CD4-positive, alpha-beta memory T cell (primary cell): ENCODE results near the gene MRC1. TPM values are rescaled to one million over a fixed set of nuclear protein-coding genes. Genes with fewer than 3 reads are reported as not detected.
A peak's percentile ranks its signal among the peaks of the same experiment; 100 is the strongest.

Experiments
- CTCF ChIA-PET: fragments of 350-600 bp; sonication (Branson Sonifier 250); formaldehyde crosslinking; loops from one replicate; lab custom pipeline; 2021; ENCODE audit warnings: inconsistent platforms; ENCODE audit not compliant: partially characterized antibody; lab: Charles Lee
- POLR2A ChIA-PET: fragments of 350-600 bp; sonication (Branson Sonifier 250); formaldehyde crosslinking; loops from one replicate; lab custom pipeline; 2021; ENCODE audit not compliant: partially characterized antibody; lab: Charles Lee
- DNase-seq, 5 donors: peaks; one replicate each; pipeline versions ENCODE4 v3.0.0 to v3.0.0-alpha.2; 2020 to 2022; ENCODE audit warnings: mixed read lengths in 1 of 5
- H3K27ac ChIP-seq: one replicate; pipeline ENCODE4 v1.7.0; 2013; ENCODE audit warnings: low read depth, low read length
- H3K27me3 ChIP-seq: 2 replicates; pipeline ENCODE4 v1.7.0; 2013; ENCODE audit warnings: mild to moderate bottlenecking, low read length, moderate library complexity; ENCODE audit not compliant: insufficient read depth
- H3K36me3 ChIP-seq: 2 replicates; pipeline ENCODE4 v1.7.0; 2013; ENCODE audit warnings: mild to moderate bottlenecking, low read length, moderate library complexity; ENCODE audit not compliant: insufficient read depth
- H3K4me1 ChIP-seq: 2 replicates; pipeline ENCODE4 v1.7.0; 2013; ENCODE audit warnings: mild to moderate bottlenecking, low read length, moderate library complexity; ENCODE audit not compliant: insufficient read depth
- H3K4me3 ChIP-seq, 2 donors: one replicate each; pipeline ENCODE4 v1.7.0; 2013; ENCODE audit warnings: low read length in 2 of 2, mild to moderate bottlenecking in 1 of 2
- H3K9me3 ChIP-seq, 2 donors: one replicate each; pipeline ENCODE4 v1.7.0; 2013; ENCODE audit warnings: low read length in 2 of 2, control low read depth in 1 of 2; ENCODE audit not compliant: control insufficient read depth in 1 of 2
- H3K27ac Mint-ChIP-seq, 7 donors: one replicate each; pipeline ENCODE4 v1.8.0; 2020 to 2021; ENCODE audit warnings: mixed read lengths in 7 of 7, mild to moderate bottlenecking in 6 of 7, inconsistent platforms in 3 of 7, moderate library complexity in 3 of 7
- H3K27me3 Mint-ChIP-seq, 2 donors: one replicate each; pipeline ENCODE4 v1.8.0; 2020 to 2021; ENCODE audit warnings: mixed read lengths in 2 of 2
- H3K36me3 Mint-ChIP-seq, 2 donors: one replicate each; pipeline ENCODE4 v1.8.0; 2020 to 2021; ENCODE audit warnings: mixed read lengths in 2 of 2, inconsistent platforms in 1 of 2, mild to moderate bottlenecking in 1 of 2
- H3K4me1 Mint-ChIP-seq, 4 donors: one replicate each; pipeline ENCODE4 v1.8.0; 2020 to 2021; ENCODE audit warnings: mixed read lengths in 4 of 4, mild to moderate bottlenecking in 1 of 4
- H3K4me3 Mint-ChIP-seq, 8 donors: one replicate each; pipeline ENCODE4 v1.8.0; 2020 to 2021; ENCODE audit warnings: mixed read lengths in 8 of 8, mild to moderate bottlenecking in 7 of 8, moderate library complexity in 6 of 8, inconsistent platforms in 3 of 8
- H3K9me3 Mint-ChIP-seq, 8 donors: one replicate each; pipeline ENCODE4 v1.8.0; 2020 to 2021; ENCODE audit warnings: mixed read lengths in 8 of 8, mild to moderate bottlenecking in 5 of 8, inconsistent platforms in 3 of 8, moderate library complexity in 1 of 8
- intact Hi-C: fragments of 100-400 bp; cut with micrococcal nuclease; formaldehyde crosslinking; loops from one replicate; pipeline ENCODE4 v1.15.1; 2023
- polyA plus RNA-seq, 2 donors: library from polyadenylated mRNA; unstranded; fragments of 300-500 nt; fragmentation: Illumina TruSeq; gene quantifications; one replicate each; pipeline ENCODE4 v1.2.3, GENCODE V29; 2021
- total RNA-seq, 2 experiments: library from RNA; stranded (reverse); gene quantifications; one replicate each; pipeline ENCODE4 v1.2.3, GENCODE V29; 2021

The MRC1 gene
- total and polyA plus RNA-seq, 4 experiments from 2014 or later = 0.07 to 2.3 (median 1.9) TPM; not detected in 1

GRCh38 chr10:17847585-17848296 lies 38.6 kb downstream of the MRC1 start:
- DNase-seq = peak in 2 of 5 donors; percentile 6 to 7
- Histone ChIP-seq H3K36me3 (no peaks in the 10 kb centered on the region), H3K4me1 (no peaks in the 10 kb centered on the region), H3K27me3 (no peaks in the 10 kb centered on the region), H3K9me3 (no peaks in the 10 kb centered on the region), H3K27ac (no peak overlapping the region), H3K4me3 (no peak overlapping the region)
- no peaks in the 10 kb centered on the region for H3K36me3 Mint-ChIP-seq
- no peaks in the 10 kb centered on the region for H3K9me3 Mint-ChIP-seq
- H3K4me1 Mint-ChIP-seq = peaks cover 0 to 7% (median 1%) of the 10 kb centered on the region in 4 donors
- CTCF ChIA-PET = interaction anchor here (0.8 to 7.3 kb wide), 6 partner anchors 9 to 1787 kb away, joined by 3 to 60 read pairs (median 4); no protein-coding TSS in a partner anchor
- H3K27ac Mint-ChIP-seq = no peak overlapping the region
- POLR2A ChIA-PET = no interaction called here
- H3K27me3 Mint-ChIP-seq = peaks cover 0 to 2% of the 10 kb centered on the region in 2 donors
- H3K4me3 Mint-ChIP-seq = no peak overlapping the region
- intact Hi-C loops = loop anchor here (1.0 kb wide), 1 partner anchor 25 kb away; no protein-coding TSS in a partner anchor

- Histone ChIP-seq H3K9me3 (no peaks in the 10 kb centered on the region), H3K27me3 (no peaks in the 10 kb centered on the region), H3K4me1 (no peaks in the 10 kb centered on the region), H3K27ac (no peak overlapping the region), H3K36me3 (no peaks in the 10 kb centered on the region), H3K4me3 (no peak overlapping the region)
- Mint-ChIP-seq H3K27me3 (peaks cover 0 to 2% of the 10 kb centered on the region in 2 donors), H3K4me3 (no peak overlapping the region), H3K4me1 (peaks cover 0 to 7% (median 1%) of the 10 kb centered on the region in 4 donors), H3K27ac (no peak overlapping the region), H3K9me3 (no peaks in the 10 kb centered on the region), H3K36me3 (no peaks in the 10 kb centered on the region)
- ChIA-PET POLR2A (no interaction called here), CTCF (interaction anchor here (1.3 to 7.3 kb wide), 3 partner anchors 8 to 24 kb away, joined by 4 to 60 read pairs (median 4); no protein-coding TSS in a partner anchor)
- DNase-seq = no peak
- intact Hi-C loops = no loop called here
These were observed 39.5 kb downstream of the MRC1 start for GRCh38 chr10:17848646-17849045.

- Histone ChIP-seq H3K4me3 (no peak overlapping the region), H3K9me3 (no peaks in the 10 kb centered on the region), H3K4me1 (no peaks in the 10 kb centered on the region), H3K27me3 (no peaks in the 10 kb centered on the region), H3K27ac (no peak overlapping the region), H3K36me3 (no peaks in the 10 kb centered on the region)
- no peaks in the 10 kb centered on the region for H3K36me3 Mint-ChIP-seq
- no peak overlapping the region for H3K4me3 Mint-ChIP-seq
- H3K27ac Mint-ChIP-seq = no peak overlapping the region
- ChIA-PET POLR2A (no interaction called here), CTCF (interaction anchor here (7.3 kb wide), 1 partner anchor 22 kb away, joined by 60 read pairs; no protein-coding TSS in a partner anchor)
- peaks cover 0 to 10% (median 1%) of the 10 kb centered on the region in 4 donors for H3K4me1 Mint-ChIP-seq
- H3K27me3 Mint-ChIP-seq = peaks cover 0 to 2% of the 10 kb centered on the region in 2 donors
- DNase-seq = no peak
- intact Hi-C loops = no loop called here
- peaks cover 0 to 5% (median 0%) of the 10 kb centered on the region in 8 donors for H3K9me3 Mint-ChIP-seq
These were observed 41.4 kb downstream of the MRC1 start for GRCh38 chr10:17850501-17850900.

- no peak for DNase-seq
- H3K4me1 Mint-ChIP-seq = peaks cover 0 to 10% (median 1%) of the 10 kb centered on the region in 4 donors
- ChIA-PET CTCF (interaction anchor here (7.3 kb wide), 1 partner anchor 21 kb away, joined by 60 read pairs; no protein-coding TSS in a partner anchor), POLR2A (no interaction called here)
- H3K27me3 ChIP-seq = no peaks in the 10 kb centered on the region
- no peaks in the 10 kb centered on the region for H3K36me3 ChIP-seq
- no peak overlapping the region for H3K27ac Mint-ChIP-seq
- intact Hi-C loops = no loop called here
- no peaks in the 10 kb centered on the region for H3K9me3 ChIP-seq
- peaks cover 0 to 5% (median 0%) of the 10 kb centered on the region in 8 donors for H3K9me3 Mint-ChIP-seq
- no peak overlapping the region for H3K27ac ChIP-seq
- no peak overlapping the region for H3K4me3 ChIP-seq
- no peaks in the 10 kb centered on the region for H3K36me3 Mint-ChIP-seq
- peaks cover 0 to 2% of the 10 kb centered on the region in 2 donors for H3K27me3 Mint-ChIP-seq
- H3K4me3 Mint-ChIP-seq = no peak overlapping the region
- no peaks in the 10 kb centered on the region for H3K4me1 ChIP-seq
These were observed 42.5 kb downstream of the MRC1 start for GRCh38 chr10:17851611-17852010.

GRCh38 chr10:17854044-17854652 lies 45.0 kb downstream of the MRC1 start:
- CTCF ChIA-PET = no interaction called here
- Mint-ChIP-seq H3K27me3 (peaks cover 0 to 2% of the 10 kb centered on the region in 2 donors), H3K36me3 (no peaks in the 10 kb centered on the region), H3K27ac (peak overlapping the region in 4 of 7 donors; percentile 51 to 87 (median 76)), H3K9me3 (peaks cover 0 to 5% (median 2%) of the 10 kb centered on the region in 8 donors), H3K4me3 (peak overlapping the region in 1 of 8 donors; percentile 5), H3K4me1 (peaks cover under 1 to 7% (median 2%) of the 10 kb centered on the region in 4 donors)
- DNase-seq = peak in 3 of 5 donors; percentile 24 to 35 (median 26)
- Histone ChIP-seq H3K4me1 (peaks cover 2% of the 10 kb centered on the region), H3K36me3 (no peaks in the 10 kb centered on the region), H3K4me3 (no peak overlapping the region), H3K27ac (no peak overlapping the region), H3K9me3 (no peaks in the 10 kb centered on the region), H3K27me3 (no peaks in the 10 kb centered on the region)
- POLR2A ChIA-PET = no interaction called here
- intact Hi-C loops = no loop called here

GRCh38 chr10:17857040-17857439 lies 47.9 kb downstream of the MRC1 start:
- no peak for DNase-seq
- Histone ChIP-seq H3K27ac (no peak overlapping the region), H3K9me3 (no peaks in the 10 kb centered on the region), H3K27me3 (no peaks in the 10 kb centered on the region), H3K4me3 (no peak overlapping the region), H3K36me3 (no peaks in the 10 kb centered on the region), H3K4me1 (peaks cover 14% of the 10 kb centered on the region)
- POLR2A ChIA-PET = no interaction called here
- peaks cover 5 to 9% (median 8%) of the 10 kb centered on the region in 4 donors for H3K4me1 Mint-ChIP-seq
- CTCF ChIA-PET = interaction anchor here (1.1 kb wide), 1 partner anchor 9 kb away, joined by 4 read pairs; no protein-coding TSS in a partner anchor
- peaks cover 0 to 5% (median 2%) of the 10 kb centered on the region in 8 donors for H3K9me3 Mint-ChIP-seq
- H3K4me3 Mint-ChIP-seq = no peak overlapping the region
- intact Hi-C loops = no loop called here
- H3K27ac Mint-ChIP-seq = no peak overlapping the region
- no peaks in the 10 kb centered on the region for H3K27me3 Mint-ChIP-seq
- H3K36me3 Mint-ChIP-seq = peaks cover 0 to 3% of the 10 kb centered on the region in 2 donors
